A549 (cell line): ENCODE data around the gene DYNC2H1. TPM values are rescaled to one million over a fixed set of nuclear protein-coding genes. Genes with fewer than 3 reads are reported as not detected.

Source experiments
- ATAC-seq, 2 experiments: fragments of 200-7000 bp in 1 of 2; fragments of >200 bp in 1 of 2; cut with Nextera tagmentation in 1 of 2; cut with Tn5 transposase in 1 of 2; 3 replicates each; pipeline versions ENCODE4 v1.8.0 to v1.9.1; 2018 to 2020; ENCODE audit warnings: mild to moderate bottlenecking in 1 of 2, moderate library complexity in 1 of 2
- CTCF ChIA-PET: fragments of 300-600 bp; sonication (Branson Sonifier 250); formaldehyde crosslinking; extraction: SDS; loops from one replicate; lab custom pipeline; 2021; ENCODE audit warnings: antibody characterized with exemption, inconsistent platforms; lab: Yijun Ruan, JAX
- POLR2A ChIA-PET: fragments of 350-600 bp; formaldehyde crosslinking; extraction: SDS; loops from one replicate; lab custom pipeline; 2021; ENCODE audit warnings: antibody characterized with exemption, inconsistent platforms; lab: Yijun Ruan, JAX
- DNase-seq, 2 experiments: peaks; one replicate each; pipeline versions ENCODE4 v3.0.0 to v3.0.0-alpha.2; 2011 to 2016; ENCODE audit warnings: low read depth in 1 of 2, low spot score in 1 of 2
- FAIRE-seq: peaks from 2 replicates; lab custom pipeline; 2011; peaks lifted over from hg19 to GRCh38; lab: Jason Lieb, UNC
- H3K27ac ChIP-seq, 2 experiments: fragments of >200 bp; sonication (Bioruptor Twin); formaldehyde crosslinking; 3 replicates each; pipeline ENCODE4 v1.5.1; 2016 to 2017
- H3K4me1 ChIP-seq: fragments of >200 bp; sonication (Bioruptor Twin); formaldehyde crosslinking; 3 replicates; pipeline ENCODE4 v1.6.1; 2016
- H3K4me2 ChIP-seq: fragments of >200 bp; sonication (Bioruptor Twin); formaldehyde crosslinking; 3 replicates; pipeline ENCODE4 v1.6.1; 2016
- H3K4me3 ChIP-seq: fragments of >200 bp; sonication (Bioruptor Twin); formaldehyde crosslinking; 3 replicates; pipeline ENCODE4 v1.5.1; 2016
- H3K9me3 ChIP-seq: fragments of >200 bp; sonication (Bioruptor Twin); formaldehyde crosslinking; 3 replicates; pipeline ENCODE4 v1.6.1; 2016
- CBX8 ChIP-seq: fragments of 200-600 bp; sonication (generic); IDR thresholded peaks from 2 replicates; pipeline ENCODE4 v1.6.1; 2016
- CEBPB ChIP-seq, 2 experiments: fragments of >200 bp in 1 of 2; sonication (Bioruptor Twin) in 1 of 2; formaldehyde crosslinking in 1 of 2; IDR thresholded peaks; 2 replicates each; pipeline ENCODE4 v1.6.1; 2012 to 2016
- CHD4 ChIP-seq: fragments of 200-600 bp; sonication (generic); IDR thresholded peaks from 2 replicates; pipeline ENCODE4 v1.6.1; 2016; ENCODE audit warnings: antibody characterized with exemption, mild to moderate bottlenecking, borderline replicate concordance
- EHF ChIP-seq: fragments of 250-450 bp; sonication (Bioruptor Pico); IDR thresholded peaks from 2 replicates; pipeline ENCODE4 v1.5.0; 2020; ENCODE audit warnings: mild to moderate bottlenecking
- EHMT2 ChIP-seq: fragments of 200-600 bp; sonication (generic); IDR thresholded peaks from 2 replicates; pipeline ENCODE4 v1.6.1; 2016; ENCODE audit warnings: antibody characterized with exemption, low read depth, mild to moderate bottlenecking, moderate library complexity
- FOXS1 ChIP-seq: fragments of 250-450 bp; sonication (Bioruptor Pico); IDR thresholded peaks from 2 replicates; pipeline ENCODE4 v1.5.0; 2020; ENCODE audit warnings: mild to moderate bottlenecking, moderate library complexity
- HDAC2 ChIP-seq: fragments of 200-600 bp; sonication (generic); IDR thresholded peaks from 2 replicates; pipeline ENCODE4 v1.6.1; 2016
- HEYL ChIP-seq: fragments of 250-450 bp; sonication (Bioruptor Pico); IDR thresholded peaks from 2 replicates; pipeline ENCODE4 v1.8.0; 2021; ENCODE audit warnings: mild to moderate bottlenecking, moderate library complexity
- KDM1A ChIP-seq: fragments of 200-600 bp; sonication (generic); IDR thresholded peaks from 2 replicates; pipeline ENCODE4 v1.6.1; 2016; ENCODE audit warnings: low read depth, mild to moderate bottlenecking
- KDM5A ChIP-seq: fragments of 200-600 bp; sonication (generic); IDR thresholded peaks from 2 replicates; pipeline ENCODE4 v1.6.1; 2016; ENCODE audit warnings: antibody characterized with exemption, mild to moderate bottlenecking
- MAFK ChIP-seq: fragments of 450-650 bp; IDR thresholded peaks from 2 replicates; pipeline ENCODE4 v1.6.1; 2014; ENCODE audit not compliant: partially characterized antibody
- MAZ ChIP-seq: fragments of 150-350 bp; IDR thresholded peaks from 2 replicates; pipeline ENCODE4 v1.6.1; 2014; ENCODE audit warnings: antibody characterized with exemption, low read depth, low read length, borderline replicate concordance
- MYC ChIP-seq: IDR thresholded peaks from 2 replicates; pipeline ENCODE4 v1.6.1; 2012; ENCODE audit warnings: mild to moderate bottlenecking, inconsistent platforms, low read length, improper control_type of control experiment, borderline replicate concordance
- NFE2L2 ChIP-seq: fragments of 150-350 bp; conservative IDR thresholded peaks from 2 replicates; pipeline ENCODE4 v1.6.1; 2014; ENCODE audit warnings: low read length
- POLR2A ChIP-seq: IDR thresholded peaks from 2 replicates; pipeline ENCODE4 v1.6.1; 2012; ENCODE audit warnings: mild to moderate bottlenecking, low read length
- POLR2AphosphoS2 ChIP-seq: conservative IDR thresholded peaks from 2 replicates; pipeline ENCODE4 v1.6.1; 2012; ENCODE audit warnings: low read length, improper control_type of control experiment, inconsistent platforms
- RAD21 ChIP-seq, 2 experiments: fragments of >200 bp in 1 of 2; sonication (Bioruptor Twin) in 1 of 2; formaldehyde crosslinking in 1 of 2; IDR thresholded peaks in 1 of 2; conservative IDR thresholded peaks in 1 of 2; 2 replicates in 1 of 2; 3 replicates in 1 of 2; pipeline ENCODE4 v1.6.1; 2012 to 2018; ENCODE audit warnings: inconsistent platforms in 1 of 2
- TFCP2L1 ChIP-seq: fragments of 250-450 bp; sonication (Bioruptor Pico); IDR thresholded peaks from 2 replicates; pipeline ENCODE4 v1.5.0; 2021; ENCODE audit warnings: mild to moderate bottlenecking
- TP53 ChIP-seq: fragments of 250-450 bp; sonication (Bioruptor Pico); IDR thresholded peaks from 2 replicates; pipeline ENCODE4 v1.5.0; 2021; ENCODE audit warnings: mild to moderate bottlenecking, moderate library complexity
- ZFP36 ChIP-seq: fragments of 450-650 bp; IDR thresholded peaks from 2 replicates; pipeline ENCODE4 v1.6.1; 2014; ENCODE audit warnings: borderline replicate concordance; ENCODE audit not compliant: partially characterized antibody
- ZNF302 ChIP-seq: fragments of 250-450 bp; sonication (Bioruptor Pico); IDR thresholded peaks from 2 replicates; pipeline ENCODE4 v1.9.0; 2021; ENCODE audit warnings: inconsistent platforms, mild to moderate bottlenecking, moderate library complexity
- WGBS: methylation state at CpG from one replicate; pipeline ENCODE4 v1.1.6; 2017; ENCODE audit errors: missing lambda C conversion rate; 5-methylcytosine and 5-hydroxymethylcytosine counted together
- polyA plus RNA-seq, 4 experiments: library from polyadenylated mRNA; depleted of rRNA in 3 of 4; stranded (reverse); fragments of >200 nt; fragmentation: RNase III in 1 of 4; extraction: RNeasy Plus Mini Kit Qiagen cat#74134 plus additional on column Dnase treatment in 1 of 4; gene quantifications; 2 replicates in 3 of 4; 3 replicates in 1 of 4; pipeline ENCODE4 v1.2.3, GENCODE V29; 2011 to 2017
- TF ChIP-seq, protein P1 (sequence below): fragments of 250-450 bp; sonication (Bioruptor Pico); IDR thresholded peaks from 2 replicates; pipeline ENCODE4 v1.5.0; 2020; ENCODE audit warnings: low read depth, mild to moderate bottlenecking, moderate library complexity
- TF ChIP-seq, protein P2 (sequence below): fragments of >200 bp; sonication (Bioruptor Twin); formaldehyde crosslinking; IDR thresholded peaks from 2 replicates; pipeline ENCODE4 v1.6.1; 2016
- TF ChIP-seq, protein P3 (sequence below): fragments of >200 bp; sonication (Bioruptor Twin); formaldehyde crosslinking; IDR thresholded peaks from 3 replicates; pipeline ENCODE4 v1.5.1; 2016
- TF ChIP-seq, protein P4 (sequence below): IDR thresholded peaks from 2 replicates; pipeline ENCODE4 v1.6.1; 2012; ENCODE audit warnings: low read depth, borderline replicate concordance
- TF ChIP-seq, protein P5 (sequence below): fragments of 450-650 bp; IDR thresholded peaks from 2 replicates; pipeline ENCODE4 v1.6.1; 2014; ENCODE audit warnings: antibody characterized with exemption
- TF ChIP-seq, protein P6 (sequence below): fragments of 250-450 bp; sonication (Bioruptor Pico); IDR thresholded peaks from 2 replicates; pipeline ENCODE4 v1.5.0; 2021; ENCODE audit warnings: mild to moderate bottlenecking, moderate library complexity, borderline replicate concordance

DYNC2H1 gene
- polyA plus RNA-seq, 2 of the 4 experiments (the other 2 are of a cell fraction), result 4.9 to 14.8 TPM

DNA sequence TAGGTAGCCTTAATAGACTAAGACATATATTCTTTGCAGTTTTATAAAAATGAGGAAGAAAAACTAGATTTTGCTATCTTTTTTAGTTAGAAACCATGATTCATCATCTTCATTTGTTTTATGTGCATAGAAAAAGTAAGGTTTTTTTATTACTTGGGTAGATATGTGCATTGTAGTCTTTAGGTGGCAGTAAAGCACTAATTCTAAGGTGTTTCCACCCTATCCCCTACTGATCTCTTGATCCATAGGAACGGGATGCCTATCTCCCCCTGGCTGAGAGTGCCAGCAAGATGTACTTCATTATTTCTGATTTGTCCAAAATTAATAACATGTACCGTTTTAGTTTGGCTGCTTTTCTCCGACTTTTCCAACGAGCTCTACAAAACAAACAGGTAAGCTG lies 148.1 kb downstream of the DYNC2H1 start (continued):
- TF ChIP-seq, protein P1, sequence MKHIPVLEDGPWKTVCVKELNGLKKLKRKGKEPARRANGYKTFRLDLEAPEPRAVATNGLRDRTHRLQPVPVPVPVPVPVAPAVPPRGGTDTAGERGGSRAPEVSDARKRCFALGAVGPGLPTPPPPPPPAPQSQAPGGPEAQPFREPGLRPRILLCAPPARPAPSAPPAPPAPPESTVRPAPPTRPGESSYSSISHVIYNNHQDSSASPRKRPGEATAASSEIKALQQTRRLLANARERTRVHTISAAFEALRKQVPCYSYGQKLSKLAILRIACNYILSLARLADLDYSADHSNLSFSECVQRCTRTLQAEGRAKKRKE, result no peak
- no peak for TF ChIP-seq POLR2A
- TF ChIP-seq MAFK, result no peak
- TF ChIP-seq, protein P2, sequence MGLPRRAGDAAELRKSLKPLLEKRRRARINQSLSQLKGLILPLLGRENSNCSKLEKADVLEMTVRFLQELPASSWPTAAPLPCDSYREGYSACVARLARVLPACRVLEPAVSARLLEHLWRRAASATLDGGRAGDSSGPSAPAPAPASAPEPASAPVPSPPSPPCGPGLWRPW, result no peak
- TF ChIP-seq, all 56 proteins: peak for 3

DNA sequence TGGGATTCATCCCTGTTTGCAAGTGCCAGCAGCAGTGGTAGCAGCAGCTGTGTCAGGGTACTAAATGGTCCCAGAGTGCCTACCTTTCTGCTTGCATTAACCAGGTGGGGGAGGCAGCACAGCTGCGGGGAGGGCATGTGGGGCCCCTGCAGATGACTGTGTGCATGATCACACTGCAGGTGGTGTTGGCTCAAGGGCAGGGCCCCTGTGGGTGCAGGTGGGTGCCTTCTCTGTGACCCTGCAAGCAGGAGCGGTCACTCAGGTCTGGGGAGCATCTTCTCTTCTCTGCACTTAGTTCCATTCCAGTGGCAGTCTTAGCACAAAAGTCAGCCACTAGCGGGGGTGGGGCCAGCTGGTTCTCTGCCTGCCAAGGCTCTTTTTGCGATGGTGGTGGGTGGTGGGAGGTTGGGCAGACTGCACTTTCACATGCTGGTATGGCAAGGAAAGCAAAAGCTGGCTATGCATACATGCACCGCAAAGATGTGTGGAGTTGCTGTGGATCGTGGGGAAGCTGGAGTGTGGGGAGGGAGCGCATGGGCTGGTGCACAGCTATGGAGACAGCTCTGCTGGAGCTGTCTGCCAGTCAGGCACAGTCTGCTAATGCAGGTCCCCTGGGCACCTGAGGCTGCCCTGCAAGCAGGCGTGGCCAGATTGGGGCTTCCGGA lies 157.1 kb downstream of the DYNC2H1 start:
- ATAC-seq (no peak), FAIRE-seq (no peak), DNase-seq (no peak)
- ChIA-PET CTCF (no interaction called here), POLR2A (no interaction called here)
- no peak overlapping the region for H3K27ac ChIP-seq
- H3K4me3 ChIP-seq, result no peak overlapping the region
- H3K9me3 ChIP-seq, result no peaks in the 10 kb centered on the region
- H3K4me1 ChIP-seq, result no peaks in the 10 kb centered on the region
- TF ChIP-seq HDAC2 (no peak), RAD21 (conservative IDR thresholded peaks at IDR 0.05 in 1 of 2, IDR thresholded peaks at IDR 0.05 in 1 of 2) (no peak), TFCP2L1 (CRISPR knock-in tag) (no peak)
- no peak overlapping the region for H3K4me2 ChIP-seq
- 94% methylated on average over 8 of the region's 9 CpGs for WGBS

DNA sequence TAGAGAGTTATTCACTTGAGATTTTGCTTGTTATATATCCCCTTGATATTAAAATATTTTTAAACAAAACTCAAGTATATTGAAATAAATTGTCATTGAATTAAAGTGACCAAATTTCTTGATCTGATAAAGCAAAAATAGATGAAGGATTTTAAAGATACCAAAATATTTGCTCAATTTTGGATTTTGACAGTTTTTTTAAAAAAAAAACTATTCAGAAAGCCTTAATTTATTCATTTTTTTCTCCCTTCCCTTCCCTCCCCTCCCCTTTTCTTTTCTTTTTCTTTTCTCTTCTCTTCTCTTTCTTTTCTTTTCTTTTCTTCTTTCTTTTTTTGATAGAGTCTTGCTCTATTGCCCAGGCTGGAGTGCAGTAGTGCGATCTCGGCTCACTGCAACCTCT lies 163.7 kb downstream of the DYNC2H1 start:
- no peaks in the 10 kb centered on the region for H3K9me3 ChIP-seq
- ChIA-PET CTCF (no interaction called here), POLR2A (no interaction called here)
- H3K4me2 ChIP-seq, result no peak overlapping the region
- DNase-seq (no peak), FAIRE-seq (no peak), ATAC-seq (no peak)
- H3K4me3 ChIP-seq, result no peak overlapping the region
- WGBS, result 100% methylated on average over 2 of the region's 2 CpGs
- no peak for TF ChIP-seq ZNF302 (CRISPR knock-in tag)
- TF ChIP-seq ZFP36, result no peak
- TF ChIP-seq TP53 (CRISPR knock-in tag), result no peak
- no peak for TF ChIP-seq POLR2AphosphoS2
- no peak for TF ChIP-seq KDM1A
- no peak for TF ChIP-seq EHMT2
- TF ChIP-seq CHD4, result no peak
- TF ChIP-seq, protein P3, sequence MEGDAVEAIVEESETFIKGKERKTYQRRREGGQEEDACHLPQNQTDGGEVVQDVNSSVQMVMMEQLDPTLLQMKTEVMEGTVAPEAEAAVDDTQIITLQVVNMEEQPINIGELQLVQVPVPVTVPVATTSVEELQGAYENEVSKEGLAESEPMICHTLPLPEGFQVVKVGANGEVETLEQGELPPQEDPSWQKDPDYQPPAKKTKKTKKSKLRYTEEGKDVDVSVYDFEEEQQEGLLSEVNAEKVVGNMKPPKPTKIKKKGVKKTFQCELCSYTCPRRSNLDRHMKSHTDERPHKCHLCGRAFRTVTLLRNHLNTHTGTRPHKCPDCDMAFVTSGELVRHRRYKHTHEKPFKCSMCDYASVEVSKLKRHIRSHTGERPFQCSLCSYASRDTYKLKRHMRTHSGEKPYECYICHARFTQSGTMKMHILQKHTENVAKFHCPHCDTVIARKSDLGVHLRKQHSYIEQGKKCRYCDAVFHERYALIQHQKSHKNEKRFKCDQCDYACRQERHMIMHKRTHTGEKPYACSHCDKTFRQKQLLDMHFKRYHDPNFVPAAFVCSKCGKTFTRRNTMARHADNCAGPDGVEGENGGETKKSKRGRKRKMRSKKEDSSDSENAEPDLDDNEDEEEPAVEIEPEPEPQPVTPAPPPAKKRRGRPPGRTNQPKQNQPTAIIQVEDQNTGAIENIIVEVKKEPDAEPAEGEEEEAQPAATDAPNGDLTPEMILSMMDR, result no peak
- H3K27ac ChIP-seq, result no peak overlapping the region
- H3K4me1 ChIP-seq, result no peaks in the 10 kb centered on the region

DNA sequence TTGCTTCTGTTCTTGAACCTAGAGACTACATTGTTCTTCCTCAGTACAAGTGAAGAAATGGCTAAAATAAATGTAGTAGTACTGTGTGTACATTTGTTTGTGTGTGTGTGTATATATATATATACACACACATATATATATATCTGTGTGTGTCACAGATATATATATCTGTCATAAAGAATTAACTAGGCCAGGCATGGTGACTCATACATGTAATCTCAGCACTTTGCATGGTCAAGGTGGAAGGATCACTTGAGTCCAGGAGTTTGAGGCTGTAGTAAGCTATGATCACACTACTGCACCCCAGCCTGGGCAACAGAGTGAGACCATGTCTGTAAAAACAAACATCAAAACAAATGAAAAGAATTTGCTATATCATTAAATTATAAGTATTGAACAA lies 164.8 kb downstream of the DYNC2H1 start:
- POLR2A ChIA-PET, result no interaction called here
- Histone ChIP-seq H3K9me3 (no peaks in the 10 kb centered on the region), H3K4me2 (no peak overlapping the region), H3K4me1 (no peaks in the 10 kb centered on the region), H3K4me3 (no peak overlapping the region), H3K27ac (no peak overlapping the region)
- DNase-seq (no peak), ATAC-seq (no peak), FAIRE-seq (no peak)
- CTCF ChIA-PET, result no interaction called here
- no peak for TF ChIP-seq NFE2L2
- TF ChIP-seq HEYL, result no peak
- TF ChIP-seq, protein P4, sequence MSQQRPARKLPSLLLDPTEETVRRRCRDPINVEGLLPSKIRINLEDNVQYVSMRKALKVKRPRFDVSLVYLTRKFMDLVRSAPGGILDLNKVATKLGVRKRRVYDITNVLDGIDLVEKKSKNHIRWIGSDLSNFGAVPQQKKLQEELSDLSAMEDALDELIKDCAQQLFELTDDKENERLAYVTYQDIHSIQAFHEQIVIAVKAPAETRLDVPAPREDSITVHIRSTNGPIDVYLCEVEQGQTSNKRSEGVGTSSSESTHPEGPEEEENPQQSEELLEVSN, result no peak
- TF ChIP-seq POLR2AphosphoS2, result no peak
- no peak for TF ChIP-seq CEBPB (IDR thresholded peaks at IDR 0.05)
- TF ChIP-seq EHF (CRISPR knock-in tag), result no peak
- no peak for TF ChIP-seq MAZ
- TF ChIP-seq, protein P5, sequence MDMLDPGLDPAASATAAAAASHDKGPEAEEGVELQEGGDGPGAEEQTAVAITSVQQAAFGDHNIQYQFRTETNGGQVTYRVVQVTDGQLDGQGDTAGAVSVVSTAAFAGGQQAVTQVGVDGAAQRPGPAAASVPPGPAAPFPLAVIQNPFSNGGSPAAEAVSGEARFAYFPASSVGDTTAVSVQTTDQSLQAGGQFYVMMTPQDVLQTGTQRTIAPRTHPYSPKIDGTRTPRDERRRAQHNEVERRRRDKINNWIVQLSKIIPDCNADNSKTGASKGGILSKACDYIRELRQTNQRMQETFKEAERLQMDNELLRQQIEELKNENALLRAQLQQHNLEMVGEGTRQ, result no peak
- TF ChIP-seq, protein P6, sequence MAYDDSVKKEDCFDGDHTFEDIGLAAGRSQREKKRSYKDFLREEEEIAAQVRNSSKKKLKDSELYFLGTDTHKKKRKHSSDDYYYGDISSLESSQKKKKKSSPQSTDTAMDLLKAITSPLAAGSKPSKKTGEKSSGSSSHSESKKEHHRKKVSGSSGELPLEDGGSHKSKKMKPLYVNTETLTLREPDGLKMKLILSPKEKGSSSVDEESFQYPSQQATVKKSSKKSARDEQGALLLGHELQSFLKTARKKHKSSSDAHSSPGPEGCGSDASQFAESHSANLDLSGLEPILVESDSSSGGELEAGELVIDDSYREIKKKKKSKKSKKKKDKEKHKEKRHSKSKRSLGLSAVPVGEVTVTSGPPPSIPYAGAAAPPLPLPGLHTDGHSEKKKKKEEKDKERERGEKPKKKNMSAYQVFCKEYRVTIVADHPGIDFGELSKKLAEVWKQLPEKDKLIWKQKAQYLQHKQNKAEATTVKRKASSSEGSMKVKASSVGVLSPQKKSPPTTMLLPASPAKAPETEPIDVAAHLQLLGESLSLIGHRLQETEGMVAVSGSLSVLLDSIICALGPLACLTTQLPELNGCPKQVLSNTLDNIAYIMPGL, result no peak
- TF ChIP-seq FOXS1 (CRISPR knock-in tag), result no peak
- TF ChIP-seq HDAC2, result no peak
- TF ChIP-seq MYC, result no peak
- TF ChIP-seq, protein P2, result no peak
- no peak for TF ChIP-seq CBX8
- no peak for TF ChIP-seq ZNF302 (CRISPR knock-in tag)
- no peak for TF ChIP-seq KDM5A
